CD14-positive monocyte (primary cell): ENCODE results near the gene GHDC. TPM values are rescaled to one million over a fixed set of nuclear protein-coding genes. Genes with fewer than 3 reads are reported as not detected.

Experiments
- DNase-seq, 3 donors: peaks; one replicate each; pipeline ENCODE4 v3.0.0-alpha.2; 2011 to 2022
- H2AFZ ChIP-seq: 2 replicates; pipeline ENCODE4 v1.6.0; 2012; ENCODE audit warnings: mild to moderate bottlenecking, low read depth, low read length, inconsistent platforms; ENCODE audit not compliant: insufficient read depth, poor library complexity, severe bottlenecking
- H3K27ac ChIP-seq, 2 donors: 1 replicate in 1 of 2; 2 replicates in 1 of 2; pipeline ENCODE4 v1.5.1; 2012 to 2013; ENCODE audit warnings: low read length in 2 of 2, control low read depth in 1 of 2, inconsistent platforms in 1 of 2, low read depth in 1 of 2, mild to moderate bottlenecking in 1 of 2
- H3K27me3 ChIP-seq, 2 donors: one replicate each; pipeline versions ENCODE4 v1.6.0 to v1.6.1; 2011 to 2013; ENCODE audit warnings: low read length in 2 of 2; ENCODE audit not compliant: control insufficient read depth in 2 of 2, insufficient read depth in 2 of 2
- H3K36me3 ChIP-seq, 2 donors: replicated peaks in 1 of 2; 1 replicate in 1 of 2; 2 replicates in 1 of 2; pipeline versions ENCODE4 v1.5.1 to v1.6.1; 2012 to 2013; ENCODE audit warnings: low read length in 2 of 2, control low read depth in 1 of 2, inconsistent platforms in 1 of 2, mild to moderate bottlenecking in 1 of 2; ENCODE audit not compliant: insufficient read depth in 2 of 2, control insufficient read depth in 1 of 2
- H3K4me1 ChIP-seq, 2 donors: 1 replicate in 1 of 2; 2 replicates in 1 of 2; pipeline versions ENCODE4 v1.5.1 to v1.6.1; 2012 to 2013; ENCODE audit warnings: low read length in 2 of 2, control low read depth in 1 of 2, inconsistent platforms in 1 of 2, mild to moderate bottlenecking in 1 of 2, moderate library complexity in 1 of 2; ENCODE audit not compliant: insufficient read depth in 2 of 2, control insufficient read depth in 1 of 2
- H3K4me2 ChIP-seq: replicated peaks from 2 replicates; pipeline ENCODE3; 2012; ENCODE audit warnings: low read length, moderate library complexity, mild to moderate bottlenecking; ENCODE audit not compliant: poor library complexity, severe bottlenecking; ENCODE audit errors: extremely low read depth
- H3K4me3 ChIP-seq, 3 experiments: fragments of 200-600 bp in 1 of 3; sonication (generic) in 1 of 3; replicated peaks in 1 of 3; 1 replicate in 2 of 3; 2 replicates in 1 of 3; pipeline ENCODE4 v1.5.1; 2011 to 2013; ENCODE audit warnings: low read length in 3 of 3, mild to moderate bottlenecking in 3 of 3, control low read depth in 2 of 3, low read depth in 2 of 3, inconsistent platforms in 1 of 3, moderate library complexity in 1 of 3
- H3K79me2 ChIP-seq: 2 replicates; pipeline ENCODE4 v1.6.0; 2012; ENCODE audit warnings: mild to moderate bottlenecking, control low read depth, inconsistent platforms, low read length, moderate library complexity; ENCODE audit not compliant: insufficient read depth
- H3K9ac ChIP-seq: 2 replicates; pipeline ENCODE4 v1.6.0; 2017; ENCODE audit warnings: low read length, mild to moderate bottlenecking; ENCODE audit not compliant: insufficient read depth, poor library complexity, severe bottlenecking
- H3K9me3 ChIP-seq, 2 donors: replicated peaks in 1 of 2; 1 replicate in 1 of 2; 2 replicates in 1 of 2; pipeline versions ENCODE4 v1.5.1 to v1.6.1; 2012 to 2013; ENCODE audit warnings: low read length in 2 of 2, control low read depth in 1 of 2; ENCODE audit not compliant: control insufficient read depth in 1 of 2, insufficient read depth in 1 of 2
- H4K20me1 ChIP-seq: 2 replicates; pipeline ENCODE4 v1.6.0; 2012; ENCODE audit warnings: mild to moderate bottlenecking, low read length, control low read depth, moderate library complexity; ENCODE audit not compliant: insufficient read depth
- H3K27ac Mint-ChIP-seq, 7 donors: one replicate each; pipeline ENCODE4 v1.8.0; 2020; ENCODE audit warnings: mild to moderate bottlenecking in 7 of 7, mixed read lengths in 7 of 7, moderate library complexity in 6 of 7, inconsistent platforms in 2 of 7
- H3K27me3 Mint-ChIP-seq, 3 donors: one replicate each; pipeline ENCODE4 v1.8.0; 2021 to 2022; ENCODE audit warnings: low read depth in 3 of 3, mild to moderate bottlenecking in 3 of 3, mixed read lengths in 3 of 3, moderate library complexity in 3 of 3, inconsistent platforms in 1 of 3
- H3K36me3 Mint-ChIP-seq, 2 donors: one replicate each; pipeline ENCODE4 v1.8.0; 2020; ENCODE audit warnings: mixed read lengths in 2 of 2, inconsistent platforms in 1 of 2, mild to moderate bottlenecking in 1 of 2
- H3K4me1 Mint-ChIP-seq: one replicate; pipeline ENCODE4 v1.8.0; 2020; ENCODE audit warnings: mild to moderate bottlenecking, mixed read lengths
- H3K4me3 Mint-ChIP-seq, 2 donors: one replicate each; pipeline ENCODE4 v1.8.0; 2020; ENCODE audit warnings: mild to moderate bottlenecking in 2 of 2, mixed read lengths in 2 of 2, moderate library complexity in 1 of 2
- H3K9me3 Mint-ChIP-seq, 7 donors: one replicate each; pipeline ENCODE4 v1.8.0; 2020 to 2022; ENCODE audit warnings: mixed read lengths in 7 of 7, mild to moderate bottlenecking in 6 of 7, moderate library complexity in 6 of 7, inconsistent platforms in 2 of 7
- WGBS: methylation state at CpG from one replicate; pipeline ENCODE4 v1.1.5; 2013; ENCODE audit warnings: missing lambda C conversion rate; ENCODE audit not compliant: insufficient coverage; 5-methylcytosine and 5-hydroxymethylcytosine counted together
- intact Hi-C, 2 donors: fragments of 100-400 bp; cut with micrococcal nuclease; formaldehyde crosslinking; loops; one replicate each; pipeline versions ENCODE4 v1.15.0 to v1.15.1; 2023
- polyA plus RNA-seq, 3 donors: library from polyadenylated mRNA; depleted of rRNA in 1 of 3; unstranded in 2 of 3; stranded (reverse) in 1 of 3; fragments of 300-500 nt in 2 of 3; fragments of >200 nt in 1 of 3; fragmentation: Illumina TruSeq in 2 of 3; gene quantifications; 1 replicate in 2 of 3; 2 replicates in 1 of 3; pipeline ENCODE4 v1.2.3, GENCODE V29; 2012 to 2021
- TF ChIP-seq, protein P1 (sequence below): fragments of 200-600 bp; IDR thresholded peaks from one replicate; pipeline ENCODE4 v1.8.0; 2022; ENCODE audit warnings: antibody characterized with exemption, mild to moderate bottlenecking

Gene GHDC
- polyA plus RNA-seq, 3 donors = 20.0 to 31.6 (median 20.6) TPM

DNA sequence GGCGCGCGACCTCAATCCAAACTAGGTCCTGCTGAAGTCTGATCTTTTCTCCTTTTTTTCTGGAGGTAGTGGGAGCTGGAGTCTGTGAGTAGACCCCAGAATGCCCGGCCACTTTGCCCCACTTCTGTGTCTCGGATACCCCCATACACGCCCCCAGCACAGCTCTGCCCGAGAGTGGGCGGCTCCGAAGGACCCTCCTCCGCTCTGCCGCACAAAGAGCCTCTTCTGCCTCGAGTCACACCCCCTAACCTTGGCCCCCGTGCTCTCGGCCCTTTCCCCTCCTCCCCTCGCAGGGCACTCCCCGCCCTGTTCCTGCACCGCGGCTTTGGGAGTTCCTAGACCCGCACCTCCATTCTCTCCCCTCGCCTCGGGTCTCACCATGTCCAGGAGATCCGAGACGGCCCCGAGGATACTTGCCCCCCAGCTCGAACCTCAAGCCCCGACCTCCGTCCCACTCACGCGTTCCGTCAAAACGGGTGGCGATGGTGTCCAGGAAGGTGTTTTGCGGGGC lies 13.8 kb downstream of the GHDC start:
- peaks cover 0 to 14% of the 10 kb centered on the region in 2 donors for H3K9me3 ChIP-seq
- peaks cover 3% of the 10 kb centered on the region for H4K20me1 ChIP-seq
- WGBS = 1% methylated on average over 27 of the region's 33 CpGs
- no peak overlapping the region for H3K27ac ChIP-seq
- no peak overlapping the region for H3K9ac ChIP-seq
- H3K79me2 ChIP-seq = no peaks in the 10 kb centered on the region
- peak overlapping the region; percentile 30 for H2AFZ ChIP-seq
- Mint-ChIP-seq H3K9me3 (peaks cover 0 to 14% (median 8%) of the 10 kb centered on the region in 7 donors), H3K27me3 (peaks cover 36 to 44% (median 38%) of the 10 kb centered on the region in 3 donors), H3K27ac (peak overlapping the region in 1 of 7 donors; percentile 22), H3K36me3 (peaks cover 0 to 3% of the 10 kb centered on the region in 2 donors), H3K4me1 (peaks cover 51% of the 10 kb centered on the region), H3K4me3 (peak overlapping the region in 1 of 2 donors; percentile 82)
- intact Hi-C loops = loop anchor here in 1 of 2 donors (10.0 kb wide), 1 partner anchor 156 kb away; the partner anchor contains the start of gene NKIRAS2
- H3K27me3 ChIP-seq = peaks cover 8 to 39% of the 10 kb centered on the region in 2 donors
- no peaks in the 10 kb centered on the region for H3K36me3 ChIP-seq
- H3K4me2 ChIP-seq = peak overlapping the region; percentile 77
- H3K4me1 ChIP-seq = peaks cover 55 to 61% of the 10 kb centered on the region in 2 donors
- peak in 1 of 3 donors; percentile 11 for DNase-seq
- TF ChIP-seq, protein P1, sequence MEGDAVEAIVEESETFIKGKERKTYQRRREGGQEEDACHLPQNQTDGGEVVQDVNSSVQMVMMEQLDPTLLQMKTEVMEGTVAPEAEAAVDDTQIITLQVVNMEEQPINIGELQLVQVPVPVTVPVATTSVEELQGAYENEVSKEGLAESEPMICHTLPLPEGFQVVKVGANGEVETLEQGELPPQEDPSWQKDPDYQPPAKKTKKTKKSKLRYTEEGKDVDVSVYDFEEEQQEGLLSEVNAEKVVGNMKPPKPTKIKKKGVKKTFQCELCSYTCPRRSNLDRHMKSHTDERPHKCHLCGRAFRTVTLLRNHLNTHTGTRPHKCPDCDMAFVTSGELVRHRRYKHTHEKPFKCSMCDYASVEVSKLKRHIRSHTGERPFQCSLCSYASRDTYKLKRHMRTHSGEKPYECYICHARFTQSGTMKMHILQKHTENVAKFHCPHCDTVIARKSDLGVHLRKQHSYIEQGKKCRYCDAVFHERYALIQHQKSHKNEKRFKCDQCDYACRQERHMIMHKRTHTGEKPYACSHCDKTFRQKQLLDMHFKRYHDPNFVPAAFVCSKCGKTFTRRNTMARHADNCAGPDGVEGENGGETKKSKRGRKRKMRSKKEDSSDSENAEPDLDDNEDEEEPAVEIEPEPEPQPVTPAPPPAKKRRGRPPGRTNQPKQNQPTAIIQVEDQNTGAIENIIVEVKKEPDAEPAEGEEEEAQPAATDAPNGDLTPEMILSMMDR = no peak
- H3K4me3 ChIP-seq = peak overlapping the region in 1 of 3 experiments; percentile 71

DNA sequence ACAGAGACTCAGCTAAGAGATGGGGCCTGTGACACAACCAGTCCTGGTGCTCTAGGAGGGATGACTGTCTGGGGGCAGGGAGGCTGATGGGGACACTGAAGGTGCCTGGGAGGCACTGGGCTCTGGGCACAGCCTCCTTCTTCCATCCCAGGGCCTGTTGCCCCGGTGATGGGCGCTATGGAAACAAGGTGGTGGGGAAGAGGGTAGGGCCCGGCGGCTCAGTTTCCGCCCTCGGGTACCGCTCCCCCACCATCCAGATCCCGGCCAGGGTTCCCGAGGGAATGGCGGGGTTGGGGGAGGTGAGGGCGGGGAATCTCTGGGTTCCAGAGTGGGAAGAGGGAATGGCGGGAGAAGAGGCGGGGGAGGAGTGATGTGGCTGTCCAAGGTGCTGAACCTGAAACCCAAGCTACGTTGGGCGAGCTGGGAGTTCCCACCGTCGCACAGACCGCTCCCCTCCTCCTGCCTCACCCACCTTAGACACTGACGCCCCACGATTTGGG lies 14.3 kb downstream of the GHDC start:
- H3K36me3 ChIP-seq = no peaks in the 10 kb centered on the region
- H3K27me3 Mint-ChIP-seq = peaks cover 37 to 46% (median 43%) of the 10 kb centered on the region in 3 donors
- no peak overlapping the region for H3K4me2 ChIP-seq
- no peak overlapping the region for H2AFZ ChIP-seq
- peak in 1 of 3 donors; percentile 18 for DNase-seq
- peaks cover 0 to 14% of the 10 kb centered on the region in 2 donors for H3K9me3 ChIP-seq
- H3K27ac Mint-ChIP-seq = peak overlapping the region in 1 of 7 donors; percentile 22
- peaks cover 0 to 14% (median 8%) of the 10 kb centered on the region in 7 donors for H3K9me3 Mint-ChIP-seq
- H3K9ac ChIP-seq = no peak overlapping the region
- 3% methylated on average over 5 of the region's 20 CpGs for WGBS
- intact Hi-C loops = loop anchor here in 1 of 2 donors (10.0 kb wide), 1 partner anchor 155 kb away; the partner anchor contains the start of gene NKIRAS2
- H3K79me2 ChIP-seq = no peaks in the 10 kb centered on the region
- peaks cover 50 to 56% of the 10 kb centered on the region in 2 donors for H3K4me1 ChIP-seq
- peaks cover 46% of the 10 kb centered on the region for H3K4me1 Mint-ChIP-seq
- peaks cover 8 to 39% of the 10 kb centered on the region in 2 donors for H3K27me3 ChIP-seq
- TF ChIP-seq, protein P1 = no peak
- H3K27ac ChIP-seq = no peak overlapping the region
- no peak overlapping the region for H3K4me3 ChIP-seq
- peaks cover 3% of the 10 kb centered on the region for H4K20me1 ChIP-seq
- H3K4me3 Mint-ChIP-seq = peak overlapping the region in 1 of 2 donors; percentile 82
- peaks cover 0 to 3% of the 10 kb centered on the region in 2 donors for H3K36me3 Mint-ChIP-seq
